PC-9 (cell line): ENCODE results near the gene DTNBP1. TPM values are rescaled to one million over a fixed set of nuclear protein-coding genes. Genes with fewer than 3 reads are reported as not detected.

Experiments used
- BruUV-seq: library from RNA; stranded (reverse); fragments of 400-500 nt; replicated peaks from 2 replicates; lab custom pipeline; 2021; lab: Mats Ljungman, UMichigan
- CTCF ChIA-PET: fragments of 300-600 bp; sonication (Branson Sonifier 250); formaldehyde crosslinking; loops from one replicate; lab custom pipeline; 2022; ENCODE audit warnings: antibody characterized with exemption; lab: Charles Lee
- POLR2A ChIA-PET: fragments of 300-600 bp; sonication (Branson Sonifier 250); formaldehyde crosslinking; loops from one replicate; lab custom pipeline; 2022; ENCODE audit warnings: antibody characterized with exemption; ENCODE audit not compliant: unreplicated experiment; lab: Charles Lee
- DNase-seq, 2 experiments: peaks; one replicate each; pipeline versions ENCODE4 v3.0.0 to v3.0.0-alpha.2; 2015 to 2022; ENCODE audit warnings: mixed read lengths in 1 of 2
- H2AFZ ChIP-seq: fragments of 200-600 bp; sonication (generic); 2 replicates; pipeline ENCODE4 v1.8.1; 2017; ENCODE audit warnings: antibody characterized with exemption
- H3F3A ChIP-seq: fragments of 200-600 bp; sonication (generic); 2 replicates; pipeline ENCODE4 v1.8.1; 2017; ENCODE audit warnings: antibody characterized with exemption, mild to moderate bottlenecking, low read depth; ENCODE audit not compliant: insufficient read depth
- H3K27ac ChIP-seq: fragments of 200-600 bp; sonication (generic); 2 replicates; pipeline ENCODE4 v1.6.1; 2016; ENCODE audit warnings: mixed run types
- H3K27me3 ChIP-seq: fragments of 200-600 bp; sonication (generic); 2 replicates; pipeline ENCODE4 v1.6.1; 2016; ENCODE audit warnings: low read depth, mixed run types; ENCODE audit not compliant: insufficient read depth
- H3K36me3 ChIP-seq: fragments of 200-600 bp; sonication (generic); 2 replicates; pipeline ENCODE4 v1.6.1; 2016; ENCODE audit warnings: low read depth, mixed run types
- H3K4me1 ChIP-seq: fragments of 200-600 bp; sonication (generic); replicated peaks from 2 replicates; pipeline ENCODE4 v1.6.1; 2016; ENCODE audit warnings: mixed run types; ENCODE audit not compliant: insufficient read depth
- H3K4me2 ChIP-seq: fragments of 200-600 bp; sonication (generic); 2 replicates; pipeline ENCODE4 v1.6.1; 2017; ENCODE audit warnings: mixed run types
- H3K4me3 ChIP-seq: fragments of 200-600 bp; sonication (generic); 2 replicates; pipeline ENCODE4 v1.6.1; 2016; ENCODE audit warnings: mixed run types
- H3K79me2 ChIP-seq: fragments of 200-600 bp; sonication (generic); 2 replicates; pipeline ENCODE4 v1.6.1; 2017; ENCODE audit warnings: low read depth, mixed run types
- H3K9me2 ChIP-seq: fragments of 200-600 bp; sonication (generic); 2 replicates; pipeline ENCODE4 v1.8.1; 2017; ENCODE audit warnings: mild to moderate bottlenecking; ENCODE audit not compliant: insufficient read depth
- H3K9me3 ChIP-seq: fragments of 200-600 bp; sonication (generic); 2 replicates; pipeline ENCODE4 v1.8.1; 2016; ENCODE audit warnings: low read depth; ENCODE audit not compliant: insufficient read depth
- H4K20me1 ChIP-seq: fragments of 200-600 bp; sonication (generic); 2 replicates; pipeline ENCODE4 v1.8.1; 2017; ENCODE audit not compliant: insufficient read depth
- CTCF ChIP-seq: fragments of 200-600 bp; sonication (generic); conservative IDR thresholded peaks from 2 replicates; pipeline ENCODE4 v1.6.1; 2017; ENCODE audit warnings: mixed run types, antibody characterized with exemption, mild to moderate bottlenecking, moderate library complexity
- EZH2 ChIP-seq: fragments of 200-600 bp; sonication (generic); IDR thresholded peaks from 2 replicates; pipeline ENCODE4 v1.8.0; 2017; ENCODE audit warnings: antibody characterized with exemption, low read depth
- intact Hi-C: fragments of 100-400 bp; cut with micrococcal nuclease; formaldehyde crosslinking; loops from one replicate; pipeline ENCODE4 v1.10.0; 2022; ENCODE audit not compliant: unreplicated experiment
- total RNA-seq: library from RNA; stranded (reverse); gene quantifications from 2 replicates; pipeline ENCODE4 v1.2.3, GENCODE V29; 2021

Gene DTNBP1
- total RNA-seq, 1 experiment from 2014 or later, result 9.1 TPM

- ChIA-PET POLR2A (no interaction called here), CTCF (no interaction called here)
- Histone ChIP-seq H3K79me2 (no peaks in the 10 kb centered on the region; the same call in 1 of the 2 replicates), H3K27ac (no peak overlapping the region), H3K4me2 (no peak overlapping the region), H3K27me3 (no peaks in the 10 kb centered on the region), H4K20me1 (no peaks in the 10 kb centered on the region; the same call in 1 of the 2 replicates), H3K9me2 (no peaks in the 10 kb centered on the region), H2AFZ (no peak overlapping the region), H3K4me3 (no peak overlapping the region), H3K36me3 (no peaks in the 10 kb centered on the region), H3K9me3 (no peaks in the 10 kb centered on the region), H3K4me1 (no peaks in the 10 kb centered on the region), H3F3A (no peaks in the 10 kb centered on the region)
- intact Hi-C loops, result loop anchor here (2.0 to 5.0 kb wide), 3 partner anchors 369 to 1713 kb away; no protein-coding TSS in a partner anchor
- TF ChIP-seq EZH2 (no peak), CTCF (no peak)
- DNase-seq, result no peak
- no TSS peak for BruUV-seq
Observed at GRCh38 chr6:15621203-15622044, 41.4 kb downstream of the DTNBP1 start.

GRCh38 chr6:15620611-15621010 lies 42.2 kb downstream of the DTNBP1 start:
- Histone ChIP-seq H3F3A (no peaks in the 10 kb centered on the region), H3K27me3 (no peaks in the 10 kb centered on the region), H3K9me3 (no peaks in the 10 kb centered on the region), H2AFZ (no peak overlapping the region), H3K27ac (no peak overlapping the region), H4K20me1 (no peaks in the 10 kb centered on the region; the same call in 1 of the 2 replicates), H3K4me2 (no peak overlapping the region), H3K4me1 (no peaks in the 10 kb centered on the region), H3K4me3 (no peak overlapping the region), H3K9me2 (no peaks in the 10 kb centered on the region), H3K36me3 (no peaks in the 10 kb centered on the region), H3K79me2 (no peaks in the 10 kb centered on the region; the same call in 1 of the 2 replicates)
- TF ChIP-seq EZH2 (no peak), CTCF (no peak)
- no TSS peak for BruUV-seq
- CTCF ChIA-PET, result no interaction called here
- intact Hi-C loops, result loop anchor here (5.0 kb wide), 2 partner anchors 368 to 1473 kb away; no protein-coding TSS in a partner anchor
- no peak for DNase-seq
- POLR2A ChIA-PET, result interaction anchor here (0.6 kb wide), 1 partner anchor 13 kb away, joined by 3 read pairs; no protein-coding TSS in a partner anchor

- Histone ChIP-seq H3K9me3 (no peaks in the 10 kb centered on the region), H3K4me3 (no peak overlapping the region), H3K79me2 (no peaks in the 10 kb centered on the region; the same call in 1 of the 2 replicates), H3K27me3 (no peaks in the 10 kb centered on the region), H3K4me1 (no peaks in the 10 kb centered on the region), H4K20me1 (no peaks in the 10 kb centered on the region; the same call in 1 of the 2 replicates), H3F3A (no peaks in the 10 kb centered on the region), H3K36me3 (0 out of 2 replicates have a peak, but pooled peaks cover 4% of the 10 kb centered on the region), H3K4me2 (no peak overlapping the region), H2AFZ (no peak overlapping the region), H3K27ac (no peak overlapping the region), H3K9me2 (no peaks in the 10 kb centered on the region)
- no peak for DNase-seq
- TF ChIP-seq EZH2, result no peak
- no peak for TF ChIP-seq CTCF
- ChIA-PET POLR2A (no interaction called here), CTCF (interaction anchor here (0.7 kb wide), 1 partner anchor 699 kb away, joined by 3 read pairs; no protein-coding TSS in a partner anchor)
- intact Hi-C loops, result no loop called here
- no TSS peak for BruUV-seq
Observed at GRCh38 chr6:15619330-15619729, 43.5 kb downstream of the DTNBP1 start.
